ENCODE measurements around the gene ADGRG6.

GRCh38 chr6:142385352-142385751 is 83.5 kb downstream of the ADGRG6 start:
- no peak for TF ChIP-seq CTCF (IDR thresholded peaks at IDR 0.05)
- no peak for TF ChIP-seq EZH2 (IDR thresholded peaks at IDR 0.05; ENCODE audit: borderline replicate concordance, insufficient read depth, low read depth, low read length, poor library complexity, severe bottlenecking)

Measured in B cell (primary cell).